SH-SY5Y (cell line): ENCODE measurements around the gene HDAC8.

Source experiments
- GATA2 ChIP-seq: IDR thresholded peaks from 2 replicates; pipeline ENCODE4 v1.6.1; 2011; ENCODE audit warnings: mild to moderate bottlenecking, low read depth, low read length
- GATA3 ChIP-seq: IDR thresholded peaks from 2 replicates; pipeline ENCODE4 v1.6.1; 2011; ENCODE audit warnings: low read depth, mild to moderate bottlenecking, low read length, moderate library complexity

DNA sequence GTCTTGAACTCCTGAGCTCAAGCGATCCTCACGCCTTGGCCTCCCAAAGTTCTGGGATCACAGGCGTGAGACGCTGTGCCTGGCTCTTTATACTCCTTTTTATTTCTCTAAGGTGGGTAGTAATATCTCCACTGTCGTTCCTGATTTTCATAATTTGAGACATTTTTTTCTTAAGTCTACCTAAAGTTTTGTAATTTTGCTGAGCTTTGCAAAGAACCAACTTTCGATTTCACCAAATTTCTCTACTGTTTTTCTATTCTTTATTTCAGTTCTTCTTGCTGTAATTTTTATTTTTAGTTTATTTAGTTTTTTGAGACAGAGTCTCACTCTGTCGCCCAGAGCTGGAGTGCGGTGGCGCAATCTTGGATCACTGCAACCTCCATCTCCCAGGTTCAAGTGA is 196.5 kb downstream of the HDAC8 start:
- TF ChIP-seq GATA2 (no peak), GATA3 (no peak)
